Measurements from ENCODE around the gene GDF2.

The GDF2 gene

DNA sequence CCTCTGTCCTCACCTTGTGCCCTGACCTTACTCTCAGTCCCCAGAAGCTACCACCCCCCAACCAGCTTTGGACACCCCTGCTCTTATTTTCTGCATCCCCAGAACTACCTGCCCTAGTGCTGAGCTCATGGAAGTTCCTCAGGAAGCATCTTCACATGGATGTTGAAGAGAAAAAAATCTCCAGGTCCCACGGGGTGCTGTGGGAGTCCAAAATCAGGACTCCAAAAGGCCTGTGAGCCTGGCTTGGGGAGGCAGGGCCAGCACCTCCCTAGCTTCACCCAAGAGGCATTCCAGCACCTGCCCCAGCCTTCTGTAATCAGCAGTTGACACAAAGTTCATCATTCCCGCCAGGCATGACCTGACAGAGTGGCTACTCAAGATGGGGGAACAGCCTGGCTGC lies 43.0 kb upstream of the GDF2 start:
- Histone ChIP-seq H3K27me3 (ENCODE audit: insufficient read depth, poor library complexity, severe bottlenecking) (no peaks in the 10 kb centered on the region), H3K4me3 (replicated peaks; ENCODE audit: insufficient read depth, low read length) (no peak overlapping the region), H3K27ac (replicated peaks) (no peak overlapping the region)
- TF ChIP-seq GABPA (IDR thresholded peaks at IDR 0.05; ENCODE audit: low read depth) (no peak), SPI1 (IDR thresholded peaks at IDR 0.05; ENCODE audit: borderline replicate concordance, low read depth) (no peak), POLR2AphosphoS5 (IDR thresholded peaks at IDR 0.05; ENCODE audit: low read depth) (no peak)
- TF ChIP-seq, protein P1, sequence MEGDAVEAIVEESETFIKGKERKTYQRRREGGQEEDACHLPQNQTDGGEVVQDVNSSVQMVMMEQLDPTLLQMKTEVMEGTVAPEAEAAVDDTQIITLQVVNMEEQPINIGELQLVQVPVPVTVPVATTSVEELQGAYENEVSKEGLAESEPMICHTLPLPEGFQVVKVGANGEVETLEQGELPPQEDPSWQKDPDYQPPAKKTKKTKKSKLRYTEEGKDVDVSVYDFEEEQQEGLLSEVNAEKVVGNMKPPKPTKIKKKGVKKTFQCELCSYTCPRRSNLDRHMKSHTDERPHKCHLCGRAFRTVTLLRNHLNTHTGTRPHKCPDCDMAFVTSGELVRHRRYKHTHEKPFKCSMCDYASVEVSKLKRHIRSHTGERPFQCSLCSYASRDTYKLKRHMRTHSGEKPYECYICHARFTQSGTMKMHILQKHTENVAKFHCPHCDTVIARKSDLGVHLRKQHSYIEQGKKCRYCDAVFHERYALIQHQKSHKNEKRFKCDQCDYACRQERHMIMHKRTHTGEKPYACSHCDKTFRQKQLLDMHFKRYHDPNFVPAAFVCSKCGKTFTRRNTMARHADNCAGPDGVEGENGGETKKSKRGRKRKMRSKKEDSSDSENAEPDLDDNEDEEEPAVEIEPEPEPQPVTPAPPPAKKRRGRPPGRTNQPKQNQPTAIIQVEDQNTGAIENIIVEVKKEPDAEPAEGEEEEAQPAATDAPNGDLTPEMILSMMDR (IDR thresholded peaks at IDR 0.05; ENCODE audit: insufficient read depth, low read length), result no peak
- TF ChIP-seq, protein P2, sequence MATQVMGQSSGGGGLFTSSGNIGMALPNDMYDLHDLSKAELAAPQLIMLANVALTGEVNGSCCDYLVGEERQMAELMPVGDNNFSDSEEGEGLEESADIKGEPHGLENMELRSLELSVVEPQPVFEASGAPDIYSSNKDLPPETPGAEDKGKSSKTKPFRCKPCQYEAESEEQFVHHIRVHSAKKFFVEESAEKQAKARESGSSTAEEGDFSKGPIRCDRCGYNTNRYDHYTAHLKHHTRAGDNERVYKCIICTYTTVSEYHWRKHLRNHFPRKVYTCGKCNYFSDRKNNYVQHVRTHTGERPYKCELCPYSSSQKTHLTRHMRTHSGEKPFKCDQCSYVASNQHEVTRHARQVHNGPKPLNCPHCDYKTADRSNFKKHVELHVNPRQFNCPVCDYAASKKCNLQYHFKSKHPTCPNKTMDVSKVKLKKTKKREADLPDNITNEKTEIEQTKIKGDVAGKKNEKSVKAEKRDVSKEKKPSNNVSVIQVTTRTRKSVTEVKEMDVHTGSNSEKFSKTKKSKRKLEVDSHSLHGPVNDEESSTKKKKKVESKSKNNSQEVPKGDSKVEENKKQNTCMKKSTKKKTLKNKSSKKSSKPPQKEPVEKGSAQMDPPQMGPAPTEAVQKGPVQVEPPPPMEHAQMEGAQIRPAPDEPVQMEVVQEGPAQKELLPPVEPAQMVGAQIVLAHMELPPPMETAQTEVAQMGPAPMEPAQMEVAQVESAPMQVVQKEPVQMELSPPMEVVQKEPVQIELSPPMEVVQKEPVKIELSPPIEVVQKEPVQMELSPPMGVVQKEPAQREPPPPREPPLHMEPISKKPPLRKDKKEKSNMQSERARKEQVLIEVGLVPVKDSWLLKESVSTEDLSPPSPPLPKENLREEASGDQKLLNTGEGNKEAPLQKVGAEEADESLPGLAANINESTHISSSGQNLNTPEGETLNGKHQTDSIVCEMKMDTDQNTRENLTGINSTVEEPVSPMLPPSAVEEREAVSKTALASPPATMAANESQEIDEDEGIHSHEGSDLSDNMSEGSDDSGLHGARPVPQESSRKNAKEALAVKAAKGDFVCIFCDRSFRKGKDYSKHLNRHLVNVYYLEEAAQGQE (IDR thresholded peaks at IDR 0.05; ENCODE audit: insufficient replicate concordance, low read depth), result no peak
- no peak for DNase-seq (ENCODE audit: low read depth in 1 of 2, low spot score in 1 of 2)

DNA sequence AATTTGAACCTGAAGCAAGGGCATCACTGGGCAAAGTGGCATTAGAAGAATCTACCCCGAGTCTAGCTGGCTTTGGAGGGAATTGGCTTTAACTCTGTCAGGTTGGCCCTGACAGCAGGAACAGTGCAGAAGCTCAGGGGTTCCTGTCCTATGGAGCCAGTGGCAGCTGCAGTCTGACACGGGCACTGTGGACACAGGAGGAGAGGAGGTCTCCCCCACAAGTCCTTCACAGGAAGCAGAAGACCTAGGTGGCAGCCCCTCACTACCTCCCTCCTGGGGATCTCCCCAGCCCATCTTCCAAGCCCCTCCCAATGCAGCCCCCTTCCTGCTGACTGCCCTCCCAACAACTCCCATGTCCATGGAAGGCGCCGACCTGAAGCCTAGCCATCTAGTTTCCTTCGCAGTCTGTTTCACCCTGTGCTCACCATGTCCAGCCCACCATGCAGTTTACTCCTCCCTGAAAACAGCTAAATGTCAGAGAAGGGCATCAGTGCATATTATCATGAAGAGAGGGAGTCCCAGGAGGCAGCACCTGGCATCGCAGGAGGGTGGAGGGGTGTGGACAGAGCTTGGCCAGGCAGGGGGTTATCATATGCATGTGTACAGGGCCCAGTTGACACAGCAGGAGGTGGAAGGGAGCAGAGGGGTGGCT lies 40.1 kb upstream of the GDF2 start:
- no peak for TF ChIP-seq GABPA (IDR thresholded peaks at IDR 0.05; ENCODE audit: low read depth)
- TF ChIP-seq, protein P2 (IDR thresholded peaks at IDR 0.05; ENCODE audit: insufficient replicate concordance, low read depth), result no peak
- TF ChIP-seq SPI1 (IDR thresholded peaks at IDR 0.05; ENCODE audit: borderline replicate concordance, low read depth), result no peak
- TF ChIP-seq POLR2AphosphoS5 (IDR thresholded peaks at IDR 0.05; ENCODE audit: low read depth), result no peak
- TF ChIP-seq, protein P1 (IDR thresholded peaks at IDR 0.05; ENCODE audit: insufficient read depth, low read length), result no peak
- no peaks in the 10 kb centered on the region for H3K27me3 ChIP-seq (ENCODE audit: insufficient read depth, poor library complexity, severe bottlenecking)
- no peak for DNase-seq (ENCODE audit: low read depth in 1 of 2, low spot score in 1 of 2)
- H3K4me3 ChIP-seq (replicated peaks; ENCODE audit: insufficient read depth, low read length), result no peak overlapping the region
- no peak overlapping the region for H3K27ac ChIP-seq (replicated peaks)

DNA sequence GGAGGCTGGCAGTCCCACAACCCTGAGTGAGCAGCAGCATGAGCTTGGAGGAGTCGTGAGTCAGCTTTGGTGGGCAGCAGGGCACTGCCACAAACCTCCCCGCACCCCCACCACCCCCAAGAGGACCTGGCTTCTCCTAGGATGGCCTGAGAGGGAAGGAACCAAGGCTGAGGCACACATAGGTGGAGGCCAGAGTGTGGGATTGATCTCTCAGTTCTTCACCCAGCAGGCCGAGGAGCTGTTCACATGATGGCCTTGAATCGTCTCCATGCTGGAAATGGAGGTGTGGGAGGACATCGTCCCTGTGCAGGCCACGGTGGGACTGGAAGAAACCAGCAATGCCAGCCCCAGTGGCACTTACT lies 39.6 kb upstream of the GDF2 start:
- Histone ChIP-seq H3K4me3 (replicated peaks; ENCODE audit: insufficient read depth, low read length) (no peak overlapping the region), H3K27me3 (ENCODE audit: insufficient read depth, poor library complexity, severe bottlenecking) (no peaks in the 10 kb centered on the region), H3K27ac (replicated peaks) (no peak overlapping the region)
- TF ChIP-seq GABPA (IDR thresholded peaks at IDR 0.05; ENCODE audit: low read depth) (no peak), POLR2AphosphoS5 (IDR thresholded peaks at IDR 0.05; ENCODE audit: low read depth) (no peak), SPI1 (IDR thresholded peaks at IDR 0.05; ENCODE audit: borderline replicate concordance, low read depth) (no peak)
- TF ChIP-seq, protein P1 (IDR thresholded peaks at IDR 0.05; ENCODE audit: insufficient read depth, low read length), result no peak
- TF ChIP-seq, protein P2 (IDR thresholded peaks at IDR 0.05; ENCODE audit: insufficient replicate concordance, low read depth), result no peak
- DNase-seq (ENCODE audit: low read depth in 1 of 2, low spot score in 1 of 2), result no peak
